ENCODE measurements around the gene ZNF784.

Gene ZNF784

GRCh38 chr19:55603581-55604292, 20.6 kb downstream of the ZNF784 start:
- no peak for DNase-seq
- Histone ChIP-seq H3K4me3 (ENCODE audit: low read depth, low read length) (no peak overlapping the region), H3K27ac (no peak overlapping the region), H3K27me3 (replicated peaks) (no peaks in the 10 kb centered on the region), H3K36me3 (replicated peaks) (peaks cover 3% of the 10 kb centered on the region)
- in situ Hi-C loops (cut with HindIII; ENCODE audit: low pct_ligation_motif_present, low sequenced_read_pairs) = loop anchor here (25.0 kb wide), 1 partner anchor 216 kb away; the partner anchor contains the start of genes RPL28, TMEM190 and TMEM238
- TF ChIP-seq CTCF (IDR thresholded peaks at IDR 0.05; ENCODE audit: low read depth, low read length, missing control alignments) = no peak

GRCh38 chr19:55603115-55603514, 21.3 kb downstream of the ZNF784 start:
- peaks cover 3% of the 10 kb centered on the region for H3K36me3 ChIP-seq (replicated peaks)
- H3K27ac ChIP-seq = no peak overlapping the region
- in situ Hi-C loops (cut with HindIII; ENCODE audit: low pct_ligation_motif_present, low sequenced_read_pairs) = loop anchor here (25.0 kb wide), 1 partner anchor 216 kb away; the partner anchor contains the start of genes RPL28, TMEM190 and TMEM238
- no peak overlapping the region for H3K4me3 ChIP-seq (ENCODE audit: low read depth, low read length)
- no peaks in the 10 kb centered on the region for H3K27me3 ChIP-seq (replicated peaks)
- no peak for TF ChIP-seq CTCF (IDR thresholded peaks at IDR 0.05; ENCODE audit: low read depth, low read length, missing control alignments)
- no peak for DNase-seq

GRCh38 chr19:55602104-55603001, 22.0 kb downstream of the ZNF784 start:
- no peak for DNase-seq
- peaks cover 3% of the 10 kb centered on the region for H3K36me3 ChIP-seq (replicated peaks)
- H3K27ac ChIP-seq = no peak overlapping the region
- H3K4me3 ChIP-seq (ENCODE audit: low read depth, low read length) = no peak overlapping the region
- in situ Hi-C loops (cut with HindIII; ENCODE audit: low pct_ligation_motif_present, low sequenced_read_pairs) = loop anchor here (25.0 kb wide), 1 partner anchor 215 kb away; the partner anchor contains the start of genes RPL28, TMEM190 and TMEM238
- no peaks in the 10 kb centered on the region for H3K27me3 ChIP-seq (replicated peaks)
- no peak for TF ChIP-seq CTCF (IDR thresholded peaks at IDR 0.05; ENCODE audit: low read depth, low read length, missing control alignments)

GRCh38 chr19:55601084-55601483, 23.3 kb downstream of the ZNF784 start:
- no peaks in the 10 kb centered on the region for H3K27me3 ChIP-seq (replicated peaks)
- TF ChIP-seq CTCF (IDR thresholded peaks at IDR 0.05; ENCODE audit: low read depth, low read length, missing control alignments) = no peak
- DNase-seq = no peak
- in situ Hi-C loops (cut with HindIII; ENCODE audit: low pct_ligation_motif_present, low sequenced_read_pairs) = loop anchor here (25.0 kb wide), 1 partner anchor 214 kb away; the partner anchor contains the start of genes RPL28, TMEM190 and TMEM238
- H3K36me3 ChIP-seq (replicated peaks) = peaks cover 9% of the 10 kb centered on the region
- H3K27ac ChIP-seq = no peak overlapping the region
- peak overlapping the region; percentile 79 for H3K4me3 ChIP-seq (ENCODE audit: low read depth, low read length)

- Histone ChIP-seq H3K27me3 (replicated peaks) (no peaks in the 10 kb centered on the region), H3K27ac (peak overlapping the region; percentile 98), H3K36me3 (replicated peaks) (peaks cover 13% of the 10 kb centered on the region), H3K4me3 (ENCODE audit: low read depth, low read length) (peak overlapping the region; percentile 79)
- TF ChIP-seq CTCF (IDR thresholded peaks at IDR 0.05; ENCODE audit: low read depth, low read length, missing control alignments) = no peak
- in situ Hi-C loops (cut with HindIII; ENCODE audit: low pct_ligation_motif_present, low sequenced_read_pairs) = loop anchor here (25.0 kb wide), 1 partner anchor 213 kb away; the partner anchor contains the start of genes RPL28, TMEM190 and TMEM238
- DNase-seq = no peak
Observed at GRCh38 chr19:55600662-55601028, 23.7 kb downstream of the ZNF784 start.

Measured in brain microvascular endothelial cell (primary cell).